ENCODE data around the gene USP15.

USP15 gene

DNA sequence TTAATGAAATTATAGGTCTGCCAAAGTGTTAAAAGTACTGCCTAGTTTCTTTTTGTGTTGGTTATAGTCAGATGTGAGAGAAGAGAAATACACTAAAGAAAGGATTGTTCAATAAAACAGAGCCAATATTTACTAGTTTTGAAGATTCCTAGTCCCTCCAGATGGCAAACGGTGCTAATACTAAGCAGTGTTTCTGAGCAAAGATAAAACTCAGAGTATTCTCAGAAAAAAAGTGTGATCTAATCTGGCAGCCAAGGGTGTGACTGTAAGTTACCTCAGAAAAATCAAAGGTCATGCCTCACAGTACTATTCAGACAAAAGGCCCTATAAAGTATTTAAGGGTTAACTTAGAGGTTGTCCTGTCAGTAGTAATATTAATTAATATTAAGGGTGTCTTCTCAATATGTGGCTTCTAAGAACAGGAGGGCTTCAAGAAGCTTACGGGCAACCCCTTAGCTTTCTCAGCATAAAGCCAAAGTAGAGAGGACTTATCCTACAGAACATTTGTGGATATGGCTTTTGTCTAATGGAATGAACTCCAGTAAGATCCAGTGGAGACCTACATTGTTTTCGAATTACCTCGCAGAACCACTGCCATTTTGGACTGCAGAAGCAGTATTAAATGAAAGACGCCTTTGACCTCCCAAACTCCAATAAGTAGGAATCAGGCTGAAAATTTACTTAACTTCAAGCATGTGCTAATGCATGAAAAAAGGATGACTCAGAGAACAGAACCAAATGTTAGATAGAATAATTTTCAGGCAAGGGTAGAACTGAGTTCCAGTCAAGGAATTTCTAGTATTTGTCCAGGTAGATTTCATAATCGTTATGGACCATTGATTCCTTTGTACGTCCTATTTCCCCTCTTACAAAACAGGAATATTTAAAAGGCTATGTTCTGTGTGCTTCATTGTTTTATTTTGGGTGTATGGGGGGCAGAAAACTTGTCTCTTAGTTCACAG is 46.6 kb downstream of the USP15 start:
- peaks cover 15% of the 10 kb centered on the region for H3K79me2 ChIP-seq (ENCODE audit: low read length)
- peaks cover 9% of the 10 kb centered on the region; the same call in 1 of the 2 replicates for H4K20me1 ChIP-seq (ENCODE audit: insufficient read depth, low read length)
- H3K4me3 ChIP-seq (ENCODE audit: low read length): no peak overlapping the region
- no peak overlapping the region for H3K4me2 ChIP-seq (ENCODE audit: low read length)
- TF ChIP-seq EZH2phosphoT487 (IDR thresholded peaks at IDR 0.05; ENCODE audit: low read depth): no peak
- TF ChIP-seq, protein P1, sequence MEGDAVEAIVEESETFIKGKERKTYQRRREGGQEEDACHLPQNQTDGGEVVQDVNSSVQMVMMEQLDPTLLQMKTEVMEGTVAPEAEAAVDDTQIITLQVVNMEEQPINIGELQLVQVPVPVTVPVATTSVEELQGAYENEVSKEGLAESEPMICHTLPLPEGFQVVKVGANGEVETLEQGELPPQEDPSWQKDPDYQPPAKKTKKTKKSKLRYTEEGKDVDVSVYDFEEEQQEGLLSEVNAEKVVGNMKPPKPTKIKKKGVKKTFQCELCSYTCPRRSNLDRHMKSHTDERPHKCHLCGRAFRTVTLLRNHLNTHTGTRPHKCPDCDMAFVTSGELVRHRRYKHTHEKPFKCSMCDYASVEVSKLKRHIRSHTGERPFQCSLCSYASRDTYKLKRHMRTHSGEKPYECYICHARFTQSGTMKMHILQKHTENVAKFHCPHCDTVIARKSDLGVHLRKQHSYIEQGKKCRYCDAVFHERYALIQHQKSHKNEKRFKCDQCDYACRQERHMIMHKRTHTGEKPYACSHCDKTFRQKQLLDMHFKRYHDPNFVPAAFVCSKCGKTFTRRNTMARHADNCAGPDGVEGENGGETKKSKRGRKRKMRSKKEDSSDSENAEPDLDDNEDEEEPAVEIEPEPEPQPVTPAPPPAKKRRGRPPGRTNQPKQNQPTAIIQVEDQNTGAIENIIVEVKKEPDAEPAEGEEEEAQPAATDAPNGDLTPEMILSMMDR (IDR thresholded peaks at IDR 0.05; ENCODE audit: low read depth, low read length): no peak
- no peak overlapping the region for H3K9ac ChIP-seq (ENCODE audit: low read length)
- peaks cover 3% of the 10 kb centered on the region for H3K4me1 ChIP-seq (ENCODE audit: low read length)
- no peak overlapping the region for H3K27ac ChIP-seq (ENCODE audit: low read length)
- H2AFZ ChIP-seq (ENCODE audit: low read depth, low read length): no peak overlapping the region
- H3K9me3 ChIP-seq (ENCODE audit: insufficient read depth, low read length): peaks cover 4% of the 10 kb centered on the region; the same call in 1 of the 2 replicates
- H3K27me3 ChIP-seq (ENCODE audit: low read depth, low read length): no peaks in the 10 kb centered on the region
- H3K36me3 ChIP-seq (replicated peaks; ENCODE audit: low read depth, low read length): peaks cover 47% of the 10 kb centered on the region

DNA sequence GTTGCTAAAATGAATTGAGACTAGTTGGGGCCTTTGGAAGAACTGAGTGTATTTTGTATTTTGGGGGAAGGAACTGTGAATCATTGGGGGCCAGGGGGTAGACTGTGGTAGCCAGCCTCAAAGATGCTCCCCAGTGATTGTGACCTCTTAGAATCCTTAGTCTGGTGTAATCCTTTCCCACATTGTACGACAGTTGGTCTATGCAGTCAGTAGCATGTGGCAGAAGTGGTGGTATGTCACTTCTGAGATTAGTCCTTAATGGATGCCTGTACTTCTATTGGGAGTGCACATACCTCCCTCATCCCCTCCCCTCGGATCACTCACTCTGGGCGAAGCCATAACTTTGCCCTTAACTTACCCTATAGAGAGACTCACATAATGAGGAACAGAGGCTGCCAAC is 48.0 kb downstream of the USP15 start:
- Histone ChIP-seq H3K9me3 (ENCODE audit: insufficient read depth, low read length) (peaks cover 4% of the 10 kb centered on the region; the same call in 1 of the 2 replicates), H3K4me3 (ENCODE audit: low read length) (no peak overlapping the region), H3K27ac (ENCODE audit: low read length) (no peak overlapping the region), H3K9ac (ENCODE audit: low read length) (no peak overlapping the region), H3K4me2 (ENCODE audit: low read length) (no peak overlapping the region), H3K79me2 (ENCODE audit: low read length) (peaks cover 13% of the 10 kb centered on the region; the same call in 1 of the 2 replicates), H3K4me1 (ENCODE audit: low read length) (no peaks in the 10 kb centered on the region), H4K20me1 (ENCODE audit: insufficient read depth, low read length) (peaks cover 7% of the 10 kb centered on the region; the same call in 1 of the 2 replicates), H3K27me3 (ENCODE audit: low read depth, low read length) (no peaks in the 10 kb centered on the region), H2AFZ (ENCODE audit: low read depth, low read length) (no peak overlapping the region), H3K36me3 (replicated peaks; ENCODE audit: low read depth, low read length) (peaks cover 38% of the 10 kb centered on the region)
- no peak for TF ChIP-seq EZH2phosphoT487 (IDR thresholded peaks at IDR 0.05; ENCODE audit: low read depth)
- TF ChIP-seq, protein P1 (IDR thresholded peaks at IDR 0.05; ENCODE audit: low read depth, low read length): no peak

DNA sequence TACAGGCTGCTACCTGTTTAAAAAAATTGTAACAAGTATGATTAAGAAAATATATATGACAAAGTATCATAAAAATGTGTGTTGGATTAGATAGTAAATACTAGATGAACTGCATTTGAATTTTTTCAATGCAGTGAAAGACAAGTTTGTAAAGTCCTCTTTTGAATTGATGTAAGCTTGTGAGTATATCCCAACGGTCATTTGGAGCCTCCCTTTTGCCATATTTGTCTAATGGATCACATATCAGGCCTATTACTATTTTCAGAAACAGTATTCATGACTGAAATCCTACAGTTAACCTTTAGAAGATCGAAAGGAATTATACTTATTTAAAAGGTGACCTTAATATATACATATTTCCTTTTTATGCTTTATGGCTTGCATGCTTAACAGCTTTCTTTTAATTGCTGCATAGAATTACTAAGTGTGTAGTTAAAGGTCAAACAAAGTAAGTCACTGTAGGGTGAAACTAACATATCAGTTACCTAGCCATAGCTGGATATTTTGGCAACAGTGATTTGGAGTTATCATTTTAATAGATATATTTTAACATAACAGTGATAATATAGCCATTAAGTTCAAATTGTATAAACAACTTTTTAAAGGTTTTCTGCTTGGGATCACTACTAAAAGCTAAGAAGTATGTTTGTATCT is 53.6 kb downstream of the USP15 start:
- Histone ChIP-seq H4K20me1 (ENCODE audit: insufficient read depth, low read length) (peaks cover 7% of the 10 kb centered on the region; the same call in 1 of the 2 replicates), H3K79me2 (ENCODE audit: low read length) (peaks cover 14% of the 10 kb centered on the region; the same call in 1 of the 2 replicates), H3K4me2 (ENCODE audit: low read length) (no peak overlapping the region), H3K27ac (ENCODE audit: low read length) (no peak overlapping the region), H3K36me3 (replicated peaks; ENCODE audit: low read depth, low read length) (peaks cover 9% of the 10 kb centered on the region), H3K27me3 (ENCODE audit: low read depth, low read length) (no peaks in the 10 kb centered on the region), H3K4me3 (ENCODE audit: low read length) (no peak overlapping the region), H3K4me1 (ENCODE audit: low read length) (peaks cover 3% of the 10 kb centered on the region), H3K9ac (ENCODE audit: low read length) (no peak overlapping the region), H3K9me3 (ENCODE audit: insufficient read depth, low read length) (no peaks in the 10 kb centered on the region), H2AFZ (ENCODE audit: low read depth, low read length) (no peak overlapping the region)
- TF ChIP-seq, protein P1 (IDR thresholded peaks at IDR 0.05; ENCODE audit: low read depth, low read length): no peak
- TF ChIP-seq EZH2phosphoT487 (IDR thresholded peaks at IDR 0.05; ENCODE audit: low read depth): no peak

DNA sequence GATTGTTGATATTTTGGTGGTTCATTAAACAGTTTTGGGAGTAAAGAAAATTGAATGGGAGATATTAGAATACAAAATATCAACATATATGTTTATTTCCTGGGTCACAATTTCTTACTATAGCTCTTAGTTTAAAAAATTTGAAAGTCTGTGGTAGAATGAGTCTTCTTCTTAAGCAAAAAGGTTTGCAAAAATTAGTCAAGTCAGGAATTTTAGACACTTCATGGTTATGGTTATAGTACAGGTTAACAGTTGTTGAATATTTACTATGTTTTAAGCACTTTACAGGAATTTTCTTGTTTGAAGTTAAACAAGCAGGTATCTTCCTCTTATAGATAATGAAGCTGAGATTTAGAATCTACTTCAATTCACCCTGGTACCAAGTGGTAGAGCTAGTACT is 56.8 kb downstream of the USP15 start:
- no peaks in the 10 kb centered on the region for H3K9me3 ChIP-seq (ENCODE audit: insufficient read depth, low read length)
- H2AFZ ChIP-seq (ENCODE audit: low read depth, low read length): no peak overlapping the region
- peaks cover 9% of the 10 kb centered on the region; the same call in 1 of the 2 replicates for H3K79me2 ChIP-seq (ENCODE audit: low read length)
- H3K27me3 ChIP-seq (ENCODE audit: low read depth, low read length): no peaks in the 10 kb centered on the region
- peaks cover 22% of the 10 kb centered on the region for H3K36me3 ChIP-seq (replicated peaks; ENCODE audit: low read depth, low read length)
- TF ChIP-seq, protein P1 (IDR thresholded peaks at IDR 0.05; ENCODE audit: low read depth, low read length): no peak
- no peak overlapping the region for H3K27ac ChIP-seq (ENCODE audit: low read length)
- H3K4me2 ChIP-seq (ENCODE audit: low read length): no peak overlapping the region
- no peak overlapping the region for H3K4me3 ChIP-seq (ENCODE audit: low read length)
- H3K9ac ChIP-seq (ENCODE audit: low read length): no peak overlapping the region
- H3K4me1 ChIP-seq (ENCODE audit: low read length): peaks cover 8% of the 10 kb centered on the region
- no peaks in the 10 kb centered on the region for H4K20me1 ChIP-seq (ENCODE audit: insufficient read depth, low read length)

All from OCI-LY3 (cell line).